ENCODE results near the gene MOB3B. TPM values are rescaled to one million over a fixed set of nuclear protein-coding genes. Genes with fewer than 3 reads are reported as not detected.

MOB3B gene
- total RNA-seq, 1 donor from 2014 or later: 21.8 TPM

GRCh38 chr9:27447031-27447683, 82.5 kb downstream of the MOB3B start:
- no peaks in the 10 kb centered on the region for H3K27me3 Mint-ChIP-seq (ENCODE audit: low read depth)
- no peak for TF ChIP-seq CTCF (conservative IDR thresholded peaks at IDR 0.05)

GRCh38 chr9:27445688-27446087, 83.9 kb downstream of the MOB3B start:
- DNase-seq (ENCODE audit: low read depth, low spot score): no peak
- peaks cover 35% of the 10 kb centered on the region for H3K4me1 Mint-ChIP-seq
- no peak overlapping the region for H3K4me3 Mint-ChIP-seq
- H3K9me3 Mint-ChIP-seq: no peaks in the 10 kb centered on the region
- H3K27ac Mint-ChIP-seq (ENCODE audit: unreplicated experiment): no peak overlapping the region
- no peaks in the 10 kb centered on the region for H3K27me3 Mint-ChIP-seq (ENCODE audit: low read depth)
- peaks cover 11% of the 10 kb centered on the region for H3K36me3 Mint-ChIP-seq (ENCODE audit: low read depth)
- TF ChIP-seq CTCF (conservative IDR thresholded peaks at IDR 0.05): no peak

More at GRCh38 chr9:27447031-27447683, 82.5 kb downstream of the MOB3B start:
- no peak overlapping the region for H3K4me3 Mint-ChIP-seq
- peak overlapping the region; percentile 4 for H3K27ac Mint-ChIP-seq (ENCODE audit: unreplicated experiment)
- H3K4me1 Mint-ChIP-seq: peaks cover 45% of the 10 kb centered on the region
- no peak for DNase-seq (ENCODE audit: low read depth, low spot score)
- H3K9me3 Mint-ChIP-seq: no peaks in the 10 kb centered on the region
- peaks cover 9% of the 10 kb centered on the region for H3K36me3 Mint-ChIP-seq (ENCODE audit: low read depth)

GRCh38 chr9:27445057-27445595, 84.5 kb downstream of the MOB3B start:
- H3K36me3 Mint-ChIP-seq (ENCODE audit: low read depth): peaks cover 11% of the 10 kb centered on the region
- no peaks in the 10 kb centered on the region for H3K9me3 Mint-ChIP-seq
- H3K4me1 Mint-ChIP-seq: peaks cover 31% of the 10 kb centered on the region
- H3K27me3 Mint-ChIP-seq (ENCODE audit: low read depth): no peaks in the 10 kb centered on the region
- no peak for TF ChIP-seq CTCF (conservative IDR thresholded peaks at IDR 0.05)
- no peak overlapping the region for H3K27ac Mint-ChIP-seq (ENCODE audit: unreplicated experiment)
- H3K4me3 Mint-ChIP-seq: no peak overlapping the region
- DNase-seq (ENCODE audit: low read depth, low spot score): no peak

- H3K4me1 Mint-ChIP-seq: peaks cover 28% of the 10 kb centered on the region
- no peak for TF ChIP-seq CTCF (conservative IDR thresholded peaks at IDR 0.05)
- no peaks in the 10 kb centered on the region for H3K9me3 Mint-ChIP-seq
- H3K27me3 Mint-ChIP-seq (ENCODE audit: low read depth): no peaks in the 10 kb centered on the region
- DNase-seq (ENCODE audit: low read depth, low spot score): no peak
- H3K27ac Mint-ChIP-seq (ENCODE audit: unreplicated experiment): no peak overlapping the region
- no peak overlapping the region for H3K4me3 Mint-ChIP-seq
- peaks cover 11% of the 10 kb centered on the region for H3K36me3 Mint-ChIP-seq (ENCODE audit: low read depth)
These were observed 87.2 kb downstream of the MOB3B start for GRCh38 chr9:27442464-27442863.

- no peak for DNase-seq (ENCODE audit: low read depth, low spot score)
- no peak overlapping the region for H3K4me3 Mint-ChIP-seq
- no peak for TF ChIP-seq CTCF (conservative IDR thresholded peaks at IDR 0.05)
- H3K36me3 Mint-ChIP-seq (ENCODE audit: low read depth): peaks cover 11% of the 10 kb centered on the region
- peaks cover 27% of the 10 kb centered on the region for H3K4me1 Mint-ChIP-seq
- no peak overlapping the region for H3K27ac Mint-ChIP-seq (ENCODE audit: unreplicated experiment)
- H3K9me3 Mint-ChIP-seq: no peaks in the 10 kb centered on the region
- H3K27me3 Mint-ChIP-seq (ENCODE audit: low read depth): no peaks in the 10 kb centered on the region
These were observed 87.9 kb downstream of the MOB3B start for GRCh38 chr9:27441741-27442070.
